ENCODE results near the gene JAM3. TPM values are rescaled to one million over a fixed set of nuclear protein-coding genes. Genes with fewer than 3 reads are reported as not detected.
A peak's percentile ranks its signal among the peaks of the same experiment; 100 is the strongest.

The JAM3 gene
- total RNA-seq, 1 donor from 2014 or later: 101 TPM

DNA sequence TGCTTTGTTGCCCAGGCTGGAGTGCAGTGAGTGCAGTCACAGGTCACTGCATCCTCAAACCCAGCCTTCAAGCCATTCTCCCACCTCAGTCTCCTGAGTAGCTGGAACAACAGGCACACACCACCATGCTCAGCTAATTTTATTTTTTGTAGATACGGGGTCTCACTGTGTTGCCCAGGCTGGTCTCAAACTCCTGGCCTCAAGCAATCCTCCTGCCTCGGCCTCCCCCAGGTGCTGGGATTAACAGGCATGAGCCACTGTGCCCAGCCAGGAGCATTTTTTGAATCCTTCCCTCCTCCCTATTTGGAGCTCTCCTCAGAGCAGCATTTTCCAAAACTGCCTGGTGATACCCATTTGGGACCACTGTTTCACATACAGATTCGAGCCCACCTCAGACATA lies 77.7 kb downstream of the JAM3 start:
- Mint-ChIP-seq H3K4me1 (ENCODE audit: low read depth, unreplicated experiment) (peaks cover 2% of the 10 kb centered on the region), H3K4me3 (ENCODE audit: unreplicated experiment) (no peak overlapping the region), H3K36me3 (ENCODE audit: unreplicated experiment) (peaks cover 33% of the 10 kb centered on the region), H3K9me3 (ENCODE audit: unreplicated experiment) (peaks cover 8% of the 10 kb centered on the region), H3K27ac (ENCODE audit: unreplicated experiment) (no peak overlapping the region), H3K27me3 (ENCODE audit: unreplicated experiment) (peaks cover 8% of the 10 kb centered on the region)
- TF ChIP-seq, protein P1, sequence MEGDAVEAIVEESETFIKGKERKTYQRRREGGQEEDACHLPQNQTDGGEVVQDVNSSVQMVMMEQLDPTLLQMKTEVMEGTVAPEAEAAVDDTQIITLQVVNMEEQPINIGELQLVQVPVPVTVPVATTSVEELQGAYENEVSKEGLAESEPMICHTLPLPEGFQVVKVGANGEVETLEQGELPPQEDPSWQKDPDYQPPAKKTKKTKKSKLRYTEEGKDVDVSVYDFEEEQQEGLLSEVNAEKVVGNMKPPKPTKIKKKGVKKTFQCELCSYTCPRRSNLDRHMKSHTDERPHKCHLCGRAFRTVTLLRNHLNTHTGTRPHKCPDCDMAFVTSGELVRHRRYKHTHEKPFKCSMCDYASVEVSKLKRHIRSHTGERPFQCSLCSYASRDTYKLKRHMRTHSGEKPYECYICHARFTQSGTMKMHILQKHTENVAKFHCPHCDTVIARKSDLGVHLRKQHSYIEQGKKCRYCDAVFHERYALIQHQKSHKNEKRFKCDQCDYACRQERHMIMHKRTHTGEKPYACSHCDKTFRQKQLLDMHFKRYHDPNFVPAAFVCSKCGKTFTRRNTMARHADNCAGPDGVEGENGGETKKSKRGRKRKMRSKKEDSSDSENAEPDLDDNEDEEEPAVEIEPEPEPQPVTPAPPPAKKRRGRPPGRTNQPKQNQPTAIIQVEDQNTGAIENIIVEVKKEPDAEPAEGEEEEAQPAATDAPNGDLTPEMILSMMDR (IDR thresholded peaks at IDR 0.05; ENCODE audit: partially characterized antibody, unreplicated experiment): no peak
- no peak for DNase-seq

GRCh38 chr11:134149371-134149770 lies 80.5 kb downstream of the JAM3 start:
- Mint-ChIP-seq H3K27ac (ENCODE audit: unreplicated experiment) (no peak overlapping the region), H3K9me3 (ENCODE audit: unreplicated experiment) (peaks cover 2% of the 10 kb centered on the region), H3K36me3 (ENCODE audit: unreplicated experiment) (peaks cover 11% of the 10 kb centered on the region), H3K4me1 (ENCODE audit: low read depth, unreplicated experiment) (peaks cover 2% of the 10 kb centered on the region), H3K27me3 (ENCODE audit: unreplicated experiment) (peaks cover under 1% of the 10 kb centered on the region), H3K4me3 (ENCODE audit: unreplicated experiment) (no peak overlapping the region)
- DNase-seq: no peak
- TF ChIP-seq, protein P1 (IDR thresholded peaks at IDR 0.05; ENCODE audit: partially characterized antibody, unreplicated experiment): no peak

DNA sequence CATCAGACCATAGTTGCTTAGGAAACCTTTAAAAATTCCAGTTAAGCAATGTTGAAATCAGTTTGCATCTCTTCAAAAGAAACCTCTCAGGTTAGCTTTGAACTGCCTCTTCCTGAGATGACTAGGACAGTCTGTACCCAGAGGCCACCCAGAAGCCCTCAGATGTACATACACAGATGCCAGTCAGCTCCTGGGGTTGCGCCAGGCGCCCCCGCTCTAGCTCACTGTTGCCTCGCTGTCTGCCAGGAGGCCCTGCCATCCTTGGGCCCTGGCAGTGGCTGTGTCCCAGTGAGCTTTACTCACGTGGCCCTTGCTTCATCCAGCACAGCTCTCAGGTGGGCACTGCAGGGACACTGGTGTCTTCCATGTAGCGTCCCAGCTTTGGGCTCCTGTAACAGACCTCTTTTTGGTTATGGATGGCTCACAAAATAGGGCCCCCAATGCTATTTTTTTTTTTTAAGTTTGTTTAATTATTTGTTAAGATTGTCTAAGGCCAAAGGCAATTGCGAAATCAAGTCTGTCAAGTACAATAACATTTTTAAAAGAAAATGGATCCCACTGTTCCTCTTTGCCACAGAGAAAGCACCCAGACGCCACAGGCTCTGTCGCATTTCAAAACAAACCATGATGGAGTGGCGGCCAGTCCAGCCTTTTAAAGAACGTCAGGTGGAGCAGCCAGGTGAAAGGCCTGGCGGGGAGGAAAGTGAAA lies 81.5 kb downstream of the JAM3 start:
- H3K9me3 Mint-ChIP-seq (ENCODE audit: unreplicated experiment): peaks cover 2% of the 10 kb centered on the region
- TF ChIP-seq, protein P1 (IDR thresholded peaks at IDR 0.05; ENCODE audit: partially characterized antibody, unreplicated experiment): no peak
- H3K4me1 Mint-ChIP-seq (ENCODE audit: low read depth, unreplicated experiment): peaks cover under 1% of the 10 kb centered on the region
- H3K4me3 Mint-ChIP-seq (ENCODE audit: unreplicated experiment): no peak overlapping the region
- DNase-seq: no peak
- no peak overlapping the region for H3K27ac Mint-ChIP-seq (ENCODE audit: unreplicated experiment)
- no peaks in the 10 kb centered on the region for H3K27me3 Mint-ChIP-seq (ENCODE audit: unreplicated experiment)
- H3K36me3 Mint-ChIP-seq (ENCODE audit: unreplicated experiment): peaks cover 1% of the 10 kb centered on the region

DNA sequence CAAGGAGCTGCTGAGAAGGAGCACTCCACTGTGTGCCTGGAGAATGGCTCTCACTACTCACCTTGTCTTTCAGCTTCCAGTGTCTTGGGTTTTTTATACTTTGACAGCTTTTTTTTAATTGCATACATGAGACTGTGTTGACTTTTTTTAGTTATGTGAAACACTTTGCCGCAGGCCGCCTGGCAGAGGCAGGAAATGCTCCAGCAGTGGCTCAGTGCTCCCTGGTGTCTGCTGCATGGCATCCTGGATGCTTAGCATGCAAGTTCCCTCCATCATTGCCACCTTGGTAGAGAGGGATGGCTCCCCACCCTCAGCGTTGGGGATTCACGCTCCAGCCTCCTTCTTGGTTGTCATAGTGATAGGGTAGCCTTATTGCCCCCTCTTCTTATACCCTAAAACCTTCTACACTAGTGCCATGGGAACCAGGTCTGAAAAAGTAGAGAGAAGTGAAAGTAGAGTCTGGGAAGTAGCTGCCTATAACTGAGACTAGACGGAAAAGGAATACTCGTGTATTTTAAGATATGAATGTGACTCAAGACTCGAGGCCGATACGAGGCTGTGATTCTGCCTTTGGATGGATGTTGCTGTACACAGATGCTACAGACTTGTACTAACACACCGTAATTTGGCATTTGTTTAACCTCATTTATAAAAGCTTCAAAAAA lies 82.3 kb downstream of the JAM3 start:
- Mint-ChIP-seq H3K9me3 (ENCODE audit: unreplicated experiment) (peaks cover 5% of the 10 kb centered on the region), H3K4me1 (ENCODE audit: low read depth, unreplicated experiment) (no peaks in the 10 kb centered on the region), H3K27me3 (ENCODE audit: unreplicated experiment) (peaks cover 4% of the 10 kb centered on the region), H3K36me3 (ENCODE audit: unreplicated experiment) (no peaks in the 10 kb centered on the region), H3K27ac (ENCODE audit: unreplicated experiment) (peak overlapping the region; percentile 19), H3K4me3 (ENCODE audit: unreplicated experiment) (no peak overlapping the region)
- DNase-seq: no peak
- TF ChIP-seq, protein P1 (IDR thresholded peaks at IDR 0.05; ENCODE audit: partially characterized antibody, unreplicated experiment): no peak

DNA sequence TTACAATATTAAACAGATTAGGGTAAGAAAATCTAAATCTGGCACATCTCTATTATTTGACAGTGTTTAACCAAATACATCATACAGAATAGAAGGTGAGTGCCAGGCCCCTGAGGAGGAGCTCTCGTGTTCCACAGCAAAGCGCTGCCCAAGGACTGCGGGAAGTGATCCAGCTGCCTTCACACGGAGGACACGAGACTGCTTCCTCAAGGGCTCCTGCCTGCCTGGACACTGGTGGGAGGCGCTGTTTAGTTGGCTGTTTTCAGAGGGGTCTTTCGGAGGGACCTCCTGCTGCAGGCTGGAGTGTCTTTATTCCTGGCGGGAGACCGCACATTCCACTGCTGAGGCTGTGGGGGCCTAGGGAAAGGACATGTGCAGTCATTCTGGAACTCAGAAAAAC lies 83.8 kb downstream of the JAM3 start:
- no peaks in the 10 kb centered on the region for H3K36me3 Mint-ChIP-seq (ENCODE audit: unreplicated experiment)
- H3K27ac Mint-ChIP-seq (ENCODE audit: unreplicated experiment): no peak overlapping the region
- no peaks in the 10 kb centered on the region for H3K4me1 Mint-ChIP-seq (ENCODE audit: low read depth, unreplicated experiment)
- H3K4me3 Mint-ChIP-seq (ENCODE audit: unreplicated experiment): no peak overlapping the region
- TF ChIP-seq, protein P1 (IDR thresholded peaks at IDR 0.05; ENCODE audit: partially characterized antibody, unreplicated experiment): no peak
- peaks cover 4% of the 10 kb centered on the region for H3K27me3 Mint-ChIP-seq (ENCODE audit: unreplicated experiment)
- H3K9me3 Mint-ChIP-seq (ENCODE audit: unreplicated experiment): peaks cover 5% of the 10 kb centered on the region
- no peak for DNase-seq

Measured in glutamatergic neuron (in vitro differentiated cells).